ENCODE measurements around the gene ANKS1B.

The ANKS1B gene

DNA sequence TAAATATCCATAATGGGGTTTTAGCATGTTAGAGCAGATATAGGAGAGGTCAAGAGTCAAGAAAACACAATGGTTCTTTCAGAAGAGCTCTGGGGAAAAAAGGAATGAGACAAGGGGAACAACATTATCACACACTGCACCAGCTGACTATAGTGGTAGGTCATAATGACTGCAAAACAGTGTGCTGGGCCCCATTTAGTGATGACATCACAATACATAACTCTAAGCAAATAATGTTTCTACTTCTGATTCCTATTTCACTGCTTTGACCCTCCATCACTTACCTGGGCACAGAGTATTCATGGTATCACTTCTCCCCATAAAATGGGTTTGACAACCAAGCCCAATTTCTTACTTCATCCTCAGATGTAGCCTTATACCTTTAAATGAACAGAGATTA lies 275.1 kb downstream of the ANKS1B start:
- Histone ChIP-seq H3K9ac (ENCODE audit: low read depth, low read length, poor library complexity, severe bottlenecking) (no peak overlapping the region), H4K20me1 (ENCODE audit: insufficient read depth, low read length, poor library complexity, severe bottlenecking) (no peaks in the 10 kb centered on the region), H3K9me3 (ENCODE audit: insufficient read depth, low read depth, low read length) (no peaks in the 10 kb centered on the region), H3K4me1 (ENCODE audit: insufficient read depth, low read length, poor library complexity, severe bottlenecking) (no peaks in the 10 kb centered on the region), H3F3A (ENCODE audit: low read depth) (no peaks in the 10 kb centered on the region), H3K9me2 (replicated peaks; ENCODE audit: low read depth, low read length) (no peaks in the 10 kb centered on the region), H3K36me3 (ENCODE audit: insufficient read depth, low read length) (no peaks in the 10 kb centered on the region), H3K4me3 (ENCODE audit: low read length, poor library complexity, severe bottlenecking) (no peak overlapping the region), H3K79me2 (ENCODE audit: insufficient read depth, low read length) (no peaks in the 10 kb centered on the region), H2AFZ (ENCODE audit: low read length) (no peak overlapping the region), H3K27me3 (ENCODE audit: insufficient read depth, low read length, poor library complexity, severe bottlenecking) (no peaks in the 10 kb centered on the region), H3K4me2 (ENCODE audit: low read depth, low read length, poor library complexity, severe bottlenecking) (no peak overlapping the region)
- TF ChIP-seq, protein P1, sequence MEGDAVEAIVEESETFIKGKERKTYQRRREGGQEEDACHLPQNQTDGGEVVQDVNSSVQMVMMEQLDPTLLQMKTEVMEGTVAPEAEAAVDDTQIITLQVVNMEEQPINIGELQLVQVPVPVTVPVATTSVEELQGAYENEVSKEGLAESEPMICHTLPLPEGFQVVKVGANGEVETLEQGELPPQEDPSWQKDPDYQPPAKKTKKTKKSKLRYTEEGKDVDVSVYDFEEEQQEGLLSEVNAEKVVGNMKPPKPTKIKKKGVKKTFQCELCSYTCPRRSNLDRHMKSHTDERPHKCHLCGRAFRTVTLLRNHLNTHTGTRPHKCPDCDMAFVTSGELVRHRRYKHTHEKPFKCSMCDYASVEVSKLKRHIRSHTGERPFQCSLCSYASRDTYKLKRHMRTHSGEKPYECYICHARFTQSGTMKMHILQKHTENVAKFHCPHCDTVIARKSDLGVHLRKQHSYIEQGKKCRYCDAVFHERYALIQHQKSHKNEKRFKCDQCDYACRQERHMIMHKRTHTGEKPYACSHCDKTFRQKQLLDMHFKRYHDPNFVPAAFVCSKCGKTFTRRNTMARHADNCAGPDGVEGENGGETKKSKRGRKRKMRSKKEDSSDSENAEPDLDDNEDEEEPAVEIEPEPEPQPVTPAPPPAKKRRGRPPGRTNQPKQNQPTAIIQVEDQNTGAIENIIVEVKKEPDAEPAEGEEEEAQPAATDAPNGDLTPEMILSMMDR (conservative IDR thresholded peaks at IDR 0.05; ENCODE audit: low read length): no peak
- no peak for TF ChIP-seq EZH2phosphoT487 (IDR thresholded peaks at IDR 0.05; ENCODE audit: borderline replicate concordance)

DNA sequence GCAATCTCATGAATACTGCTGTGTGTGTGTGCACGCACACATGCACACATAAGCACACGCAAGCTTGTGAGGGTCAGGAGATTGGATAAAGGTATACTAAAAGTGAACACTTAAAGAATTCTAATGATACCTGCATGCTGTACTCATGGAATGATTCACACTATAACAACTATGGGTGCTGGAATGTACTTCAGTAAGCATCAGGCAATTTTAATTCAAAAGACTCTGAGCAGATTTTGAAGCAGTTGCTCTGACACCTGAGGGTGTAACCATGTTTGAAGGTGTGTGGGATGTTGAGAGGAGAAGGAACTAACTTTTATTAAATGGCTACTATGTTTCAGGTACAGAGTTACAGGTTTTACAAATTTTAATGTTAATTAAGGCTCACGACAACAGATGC lies 275.6 kb downstream of the ANKS1B start:
- H3K4me2 ChIP-seq (ENCODE audit: low read depth, low read length, poor library complexity, severe bottlenecking): no peak overlapping the region
- H3K79me2 ChIP-seq (ENCODE audit: insufficient read depth, low read length): no peaks in the 10 kb centered on the region
- TF ChIP-seq, protein P1 (conservative IDR thresholded peaks at IDR 0.05; ENCODE audit: low read length): no peak
- TF ChIP-seq EZH2phosphoT487 (IDR thresholded peaks at IDR 0.05; ENCODE audit: borderline replicate concordance): no peak
- H3K4me1 ChIP-seq (ENCODE audit: insufficient read depth, low read length, poor library complexity, severe bottlenecking): no peaks in the 10 kb centered on the region
- no peaks in the 10 kb centered on the region for H3K9me2 ChIP-seq (replicated peaks; ENCODE audit: low read depth, low read length)
- no peaks in the 10 kb centered on the region for H3K9me3 ChIP-seq (ENCODE audit: insufficient read depth, low read depth, low read length)
- H3F3A ChIP-seq (ENCODE audit: low read depth): no peaks in the 10 kb centered on the region
- no peak overlapping the region for H2AFZ ChIP-seq (ENCODE audit: low read length)
- no peak overlapping the region for H3K9ac ChIP-seq (ENCODE audit: low read depth, low read length, poor library complexity, severe bottlenecking)
- no peaks in the 10 kb centered on the region for H4K20me1 ChIP-seq (ENCODE audit: insufficient read depth, low read length, poor library complexity, severe bottlenecking)
- no peaks in the 10 kb centered on the region for H3K36me3 ChIP-seq (ENCODE audit: insufficient read depth, low read length)
- H3K27me3 ChIP-seq (ENCODE audit: insufficient read depth, low read length, poor library complexity, severe bottlenecking): no peaks in the 10 kb centered on the region
- H3K4me3 ChIP-seq (ENCODE audit: low read length, poor library complexity, severe bottlenecking): no peak overlapping the region

DNA sequence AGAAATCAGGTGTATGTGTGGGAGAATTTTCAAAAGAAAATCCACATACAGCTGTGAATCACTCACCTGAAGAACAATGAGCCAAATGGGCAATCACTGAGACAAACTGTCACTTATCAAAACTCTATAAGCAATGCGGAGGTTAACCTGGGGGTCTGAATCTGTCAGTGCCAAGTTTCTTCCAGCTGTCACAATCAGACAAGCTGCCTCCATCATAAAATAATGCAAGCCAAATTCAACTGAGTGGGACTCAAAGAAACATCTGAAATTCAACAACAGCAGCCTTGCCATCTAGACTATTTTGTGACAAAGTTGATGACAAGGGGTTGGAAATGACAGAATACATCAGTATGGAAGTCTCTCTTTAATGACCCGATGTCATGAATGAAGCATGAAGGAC lies 276.9 kb downstream of the ANKS1B start:
- Histone ChIP-seq H3K9me2 (replicated peaks; ENCODE audit: low read depth, low read length) (no peaks in the 10 kb centered on the region), H3K79me2 (ENCODE audit: insufficient read depth, low read length) (no peaks in the 10 kb centered on the region), H3F3A (ENCODE audit: low read depth) (no peaks in the 10 kb centered on the region), H3K27me3 (ENCODE audit: insufficient read depth, low read length, poor library complexity, severe bottlenecking) (no peaks in the 10 kb centered on the region), H3K4me2 (ENCODE audit: low read depth, low read length, poor library complexity, severe bottlenecking) (no peak overlapping the region), H3K36me3 (ENCODE audit: insufficient read depth, low read length) (no peaks in the 10 kb centered on the region), H4K20me1 (ENCODE audit: insufficient read depth, low read length, poor library complexity, severe bottlenecking) (no peaks in the 10 kb centered on the region), H3K4me1 (ENCODE audit: insufficient read depth, low read length, poor library complexity, severe bottlenecking) (no peaks in the 10 kb centered on the region), H2AFZ (ENCODE audit: low read length) (no peak overlapping the region), H3K4me3 (ENCODE audit: low read length, poor library complexity, severe bottlenecking) (no peak overlapping the region), H3K9ac (ENCODE audit: low read depth, low read length, poor library complexity, severe bottlenecking) (no peak overlapping the region), H3K9me3 (ENCODE audit: insufficient read depth, low read depth, low read length) (no peaks in the 10 kb centered on the region)
- no peak for TF ChIP-seq EZH2phosphoT487 (IDR thresholded peaks at IDR 0.05; ENCODE audit: borderline replicate concordance)
- TF ChIP-seq, protein P1 (conservative IDR thresholded peaks at IDR 0.05; ENCODE audit: low read length): no peak
